PFSK-1 (cell line): ENCODE data around the gene NUF2. TPM values are rescaled to one million over a fixed set of nuclear protein-coding genes. Genes with fewer than 3 reads are reported as not detected.

Source experiments
- FOXP2 ChIP-seq: optimal IDR thresholded peaks from 2 replicates; pipeline ENCODE3; 2011; ENCODE audit warnings: borderline replicate concordance, control low read depth, inconsistent platforms; ENCODE audit not compliant: insufficient read depth; ENCODE audit errors: extremely low read length, extremely low read depth
- POLR2AphosphoS5 ChIP-seq: IDR thresholded peaks from 2 replicates; pipeline ENCODE4 v1.6.1; 2012; ENCODE audit warnings: low read depth, mild to moderate bottlenecking, control low read depth, low read length, moderate library complexity
- REST ChIP-seq, 2 experiments: IDR thresholded peaks; 2 replicates each; pipeline versions ENCODE4 v1.6.1 to v1.8.0; 2011 to 2012; ENCODE audit warnings: low read depth in 2 of 2, low read length in 2 of 2, control low read depth in 1 of 2, inconsistent platforms in 1 of 2, mild to moderate bottlenecking in 1 of 2, moderate library complexity in 1 of 2; ENCODE audit not compliant: insufficient read depth in 1 of 2
- SIN3A ChIP-seq: IDR thresholded peaks from 2 replicates; pipeline ENCODE4 v1.6.1; 2012; ENCODE audit warnings: mild to moderate bottlenecking, low read length, moderate library complexity, borderline replicate concordance; ENCODE audit not compliant: insufficient read depth
- TAF1 ChIP-seq: IDR thresholded peaks from 2 replicates; pipeline ENCODE4 v1.6.1; 2012; ENCODE audit warnings: low read length, control low read depth, borderline replicate concordance; ENCODE audit not compliant: insufficient read depth
- polyA plus RNA-seq: library from polyadenylated mRNA; unstranded; fragments of >200 nt; gene quantifications from one replicate; pipeline ENCODE4 v1.2.1, GENCODE V29; 2012; ENCODE audit warnings: low read depth, missing spikeins; ENCODE audit not compliant: insufficient read length

NUF2 gene
- polyA plus RNA-seq = 5.7 TPM

- TF ChIP-seq POLR2AphosphoS5 = peak; percentile 93
- TF ChIP-seq SIN3A = peak; percentile 98
- TF ChIP-seq REST (IDR thresholded peaks at IDR 0.05; ENCODE audit: insufficient read depth in 1 of 2, low read depth in 2 of 2, low read length in 2 of 2) = peak; percentile 64 to 76
- peak; percentile 100 for TF ChIP-seq FOXP2
- peak; percentile 99 for TF ChIP-seq TAF1
These were observed at the start of gene NUF2 for GRCh38 chr1:163321311-163322305. Gene NUF2, plus strand, starts transcription at chr1:163321954. Its CDS starts 4,098 bp downstream, at chr1:163326052.

GRCh38 chr1:163273766-163274441 is 47.9 kb upstream of the NUF2 start:
- no peak for TF ChIP-seq FOXP2
- no peak for TF ChIP-seq SIN3A
- TF ChIP-seq POLR2AphosphoS5 = no peak
- TF ChIP-seq TAF1 = no peak
- TF ChIP-seq REST (IDR thresholded peaks at IDR 0.05; ENCODE audit: insufficient read depth in 1 of 2, low read depth in 2 of 2, low read length in 2 of 2) = no peak

GRCh38 chr1:163275222-163275621 is 46.5 kb upstream of the NUF2 start:
- TF ChIP-seq REST (IDR thresholded peaks at IDR 0.05; ENCODE audit: insufficient read depth in 1 of 2, low read depth in 2 of 2, low read length in 2 of 2) (no peak), SIN3A (no peak), POLR2AphosphoS5 (no peak), FOXP2 (no peak), TAF1 (no peak)

GRCh38 chr1:163278602-163279001 is 43.2 kb upstream of the NUF2 start:
- TF ChIP-seq TAF1 = no peak
- TF ChIP-seq FOXP2 = no peak
- TF ChIP-seq SIN3A = no peak
- no peak for TF ChIP-seq POLR2AphosphoS5
- no peak for TF ChIP-seq REST (IDR thresholded peaks at IDR 0.05; ENCODE audit: insufficient read depth in 1 of 2, low read depth in 2 of 2, low read length in 2 of 2)
